Thyroid gland (tissue), 4 donors: ENCODE data around the gene SERPINB5. TPM values are rescaled to one million over a fixed set of nuclear protein-coding genes. Genes with fewer than 3 reads are reported as not detected.

Source experiments
- DNase-seq, 2 donors: peaks; one replicate each; pipeline ENCODE4 v3.0.0-alpha.2; 2019
- H3K27ac ChIP-seq, 3 donors: fragments of 200-600 bp; sonication (generic); 1 replicate in 2 of 3; 2 replicates in 1 of 3; pipeline ENCODE4 v1.5.1; 2016 to 2019; ENCODE audit warnings: mild to moderate bottlenecking in 1 of 3, moderate library complexity in 1 of 3
- H3K27me3 ChIP-seq: fragments of 200-600 bp; sonication (generic); one replicate; pipeline ENCODE4 v1.5.1; 2019
- H3K36me3 ChIP-seq, 2 donors: fragments of 200-600 bp; sonication (generic); one replicate each; pipeline ENCODE4 v1.5.1; 2016 to 2019
- H3K4me1 ChIP-seq, 2 donors: fragments of 200-600 bp; sonication (generic); one replicate each; pipeline ENCODE4 v1.5.1; 2017 to 2019
- H3K4me3 ChIP-seq, 3 donors: fragments of 200-600 bp; sonication (generic); replicated peaks in 1 of 3; 1 replicate in 2 of 3; 2 replicates in 1 of 3; pipeline ENCODE4 v1.5.1; 2016; ENCODE audit warnings: mild to moderate bottlenecking in 1 of 3
- H3K9me3 ChIP-seq: fragments of 200-600 bp; sonication (generic); one replicate; pipeline ENCODE4 v1.5.1; 2017
- CTCF ChIP-seq, 6 experiments: fragments of 200-600 bp in 3 of 6; fragments of 450-650 bp in 3 of 6; sonication (generic) in 3 of 6; IDR thresholded peaks; one replicate each; pipeline ENCODE4 v1.5.1; 2016 to 2019; ENCODE audit warnings: antibody characterized with exemption in 6 of 6, mild to moderate bottlenecking in 2 of 6, inconsistent platforms in 1 of 6, moderate library complexity in 1 of 6
- POLR2A ChIP-seq, 2 donors: fragments of 450-650 bp; IDR thresholded peaks; one replicate each; pipeline ENCODE4 v1.6.1; 2017; ENCODE audit warnings: antibody characterized with exemption in 2 of 2, mild to moderate bottlenecking in 2 of 2, moderate library complexity in 1 of 2
- WGBS, 2 donors: methylation state at CpG; one replicate each; pipeline ENCODE4 v1.1.5; 2017; 5-methylcytosine and 5-hydroxymethylcytosine counted together
- intact Hi-C: fragments of 100-400 bp; cut with DNase I; formaldehyde crosslinking; loops from one replicate; pipeline ENCODE4 v1.15.1; 2023
- total RNA-seq, 4 donors: library from RNA; depleted of rRNA; stranded (reverse); fragments of >200 nt; gene quantifications; one replicate each; pipeline ENCODE4 v1.2.3, GENCODE V29; 2016

SERPINB5 gene
- total RNA-seq, 4 donors from 2014 or later = not detected

GRCh38 chr18:63464434-63464833 lies 12.3 kb upstream of the SERPINB5 start:
- no peak for TF ChIP-seq CTCF (IDR thresholded peaks at IDR 0.05)
- no peak for TF ChIP-seq POLR2A (IDR thresholded peaks at IDR 0.05)
- H3K27ac ChIP-seq = no peak overlapping the region
- no peaks in the 10 kb centered on the region for H3K9me3 ChIP-seq
- H3K36me3 ChIP-seq = no peaks in the 10 kb centered on the region
- H3K27me3 ChIP-seq = no peaks in the 10 kb centered on the region
- WGBS, 2 donors = 96 to 97% methylated on average over 2 of the region's 2 CpGs
- no peaks in the 10 kb centered on the region for H3K4me1 ChIP-seq
- no peak for DNase-seq
- intact Hi-C loops = no loop called here
- H3K4me3 ChIP-seq = no peak overlapping the region

GRCh38 chr18:63465059-63465458 lies 11.7 kb upstream of the SERPINB5 start:
- WGBS, 2 donors = 66 to 83% methylated on average over 2 of the region's 2 CpGs
- Histone ChIP-seq H3K27me3 (no peaks in the 10 kb centered on the region), H3K4me1 (no peaks in the 10 kb centered on the region), H3K9me3 (no peaks in the 10 kb centered on the region), H3K4me3 (no peak overlapping the region), H3K36me3 (no peaks in the 10 kb centered on the region), H3K27ac (no peak overlapping the region)
- no peak for DNase-seq
- no peak for TF ChIP-seq POLR2A (IDR thresholded peaks at IDR 0.05)
- no peak for TF ChIP-seq CTCF (IDR thresholded peaks at IDR 0.05)
- intact Hi-C loops = no loop called here

- Histone ChIP-seq H3K27me3 (no peaks in the 10 kb centered on the region), H3K36me3 (no peaks in the 10 kb centered on the region), H3K27ac (no peak overlapping the region), H3K4me3 (no peak overlapping the region), H3K4me1 (no peaks in the 10 kb centered on the region), H3K9me3 (no peaks in the 10 kb centered on the region)
- 78 to 82% methylated on average over 4 of the region's 4 CpGs for WGBS, 2 donors
- TF ChIP-seq CTCF (IDR thresholded peaks at IDR 0.05) = no peak
- no peak for TF ChIP-seq POLR2A (IDR thresholded peaks at IDR 0.05)
- no peak for DNase-seq
- intact Hi-C loops = no loop called here
Observed at GRCh38 chr18:63467699-63468098, 9.1 kb upstream of the SERPINB5 start.

- intact Hi-C loops = no loop called here
- Histone ChIP-seq H3K36me3 (no peaks in the 10 kb centered on the region), H3K27ac (no peak overlapping the region), H3K4me1 (no peaks in the 10 kb centered on the region), H3K27me3 (no peaks in the 10 kb centered on the region), H3K4me3 (no peak overlapping the region), H3K9me3 (no peaks in the 10 kb centered on the region)
- WGBS, 2 donors = 90 to 96% methylated on average over 3 of the region's 3 CpGs
- DNase-seq = no peak
- TF ChIP-seq POLR2A (IDR thresholded peaks at IDR 0.05) (no peak), CTCF (IDR thresholded peaks at IDR 0.05) (no peak)
Observed at GRCh38 chr18:63468575-63468974, 8.2 kb upstream of the SERPINB5 start.

GRCh38 chr18:63470751-63471150 lies 6.0 kb upstream of the SERPINB5 start:
- Histone ChIP-seq H3K4me1 (no peaks in the 10 kb centered on the region), H3K36me3 (no peaks in the 10 kb centered on the region), H3K4me3 (no peak overlapping the region), H3K27me3 (no peaks in the 10 kb centered on the region), H3K9me3 (no peaks in the 10 kb centered on the region), H3K27ac (no peak overlapping the region)
- no peak for DNase-seq
- WGBS, 2 donors = 86 to 88% methylated on average over 12 of the region's 12 CpGs
- TF ChIP-seq POLR2A (IDR thresholded peaks at IDR 0.05) = no peak
- intact Hi-C loops = no loop called here

- WGBS, 2 donors = 84 to 85% methylated on average over 5 of the region's 5 CpGs
- intact Hi-C loops = no loop called here
- H3K9me3 ChIP-seq = no peaks in the 10 kb centered on the region
- no peak overlapping the region for H3K27ac ChIP-seq
- H3K4me3 ChIP-seq = no peak overlapping the region
- TF ChIP-seq CTCF (IDR thresholded peaks at IDR 0.05) (no peak), POLR2A (IDR thresholded peaks at IDR 0.05) (no peak)
- H3K36me3 ChIP-seq = no peaks in the 10 kb centered on the region
- DNase-seq = no peak
- no peaks in the 10 kb centered on the region for H3K27me3 ChIP-seq
- no peaks in the 10 kb centered on the region for H3K4me1 ChIP-seq
Observed at GRCh38 chr18:63472380-63472779, 4.4 kb upstream of the SERPINB5 start.
